ENCODE data around the gene ENTPD3.
A peak's percentile ranks its signal among the peaks of the same experiment; 100 is the strongest.

ENTPD3 gene

GRCh38 chr3:40387001-40387894, at the start of gene ENTPD3:
TSS of gene ENTPD3 (plus strand) at chr3:40387184. CDS start at chr3:40388058, 874 bp downstream.
- peak within 1 kb of the TSS in 2 of 21 experiments; percentile 1 to 38 for H3K27ac ChIP-seq
- H3K4me3 ChIP-seq, result peak within 1 kb of the TSS; percentile 24 to 45 (median 38)

GRCh38 chr3:40339871-40340270, 47.1 kb upstream of the ENTPD3 start:
- Histone ChIP-seq H3K27ac (no peak overlapping the region), H3K4me3 (no peak overlapping the region)

GRCh38 chr3:40340541-40341170, 46.3 kb upstream of the ENTPD3 start:
- H3K4me3 ChIP-seq, result no peak overlapping the region
- H3K27ac ChIP-seq, result no peak overlapping the region

GRCh38 chr3:40341671-40342070, 45.3 kb upstream of the ENTPD3 start:
- no peak overlapping the region for H3K4me3 ChIP-seq
- H3K27ac ChIP-seq, result no peak overlapping the region

- Histone ChIP-seq H3K27ac (no peak overlapping the region), H3K4me3 (no peak overlapping the region)
Observed at GRCh38 chr3:40350529-40350928, 36.5 kb upstream of the ENTPD3 start.

GRCh38 chr3:40355410-40355809, 31.6 kb upstream of the ENTPD3 start:
- Histone ChIP-seq H3K27ac (no peak overlapping the region), H3K4me3 (no peak overlapping the region)

- Histone ChIP-seq H3K4me3 (no peak overlapping the region), H3K27ac (no peak overlapping the region)
Observed at GRCh38 chr3:40358454-40358853, 28.5 kb upstream of the ENTPD3 start.

GRCh38 chr3:40363674-40364073, 23.3 kb upstream of the ENTPD3 start:
- H3K27ac ChIP-seq, result no peak overlapping the region
- H3K4me3 ChIP-seq, result no peak overlapping the region

- H3K4me3 ChIP-seq, result no peak overlapping the region
- H3K27ac ChIP-seq, result peak overlapping the region in 4 of 21 experiments; percentile 23 to 51 (median 30)
Observed at GRCh38 chr3:40366203-40367162, 20.5 kb upstream of the ENTPD3 start.

- H3K27ac ChIP-seq, result no peak overlapping the region
- H3K4me3 ChIP-seq, result no peak overlapping the region
Observed at GRCh38 chr3:40369716-40370115, 17.3 kb upstream of the ENTPD3 start.

- Histone ChIP-seq H3K4me3 (no peak overlapping the region), H3K27ac (no peak overlapping the region)
Observed at GRCh38 chr3:40377822-40378221, 9.2 kb upstream of the ENTPD3 start.

- Histone ChIP-seq H3K27ac (no peak overlapping the region), H3K4me3 (no peak overlapping the region)
Observed at GRCh38 chr3:40379674-40380306, 7.2 kb upstream of the ENTPD3 start.

- Histone ChIP-seq H3K4me3 (no peak overlapping the region), H3K27ac (no peak overlapping the region)
Observed at GRCh38 chr3:40381904-40382616, 4.9 kb upstream of the ENTPD3 start.

GRCh38 chr3:40382617-40382979, 4.4 kb upstream of the ENTPD3 start:
- no peak overlapping the region for H3K4me3 ChIP-seq
- H3K27ac ChIP-seq, result no peak overlapping the region

GRCh38 chr3:40386213-40386612, 771 bp upstream of the ENTPD3 start:
- Histone ChIP-seq H3K27ac (no peak overlapping the region), H3K4me3 (no peak overlapping the region)

GRCh38 chr3:40387895-40388254, 891 bp downstream of the ENTPD3 start:
- Histone ChIP-seq H3K27ac (no peak overlapping the region), H3K4me3 (peak overlapping the region in 1 of 7 experiments; percentile 45)

GRCh38 chr3:40396406-40396805, 9.4 kb downstream of the ENTPD3 start:
- no peak overlapping the region for H3K27ac ChIP-seq
- H3K4me3 ChIP-seq, result no peak overlapping the region

- Histone ChIP-seq H3K27ac (no peak overlapping the region), H3K4me3 (no peak overlapping the region)
Observed at GRCh38 chr3:40397129-40397528, 10.1 kb downstream of the ENTPD3 start.

- Histone ChIP-seq H3K27ac (no peak overlapping the region), H3K4me3 (no peak overlapping the region)
Observed at GRCh38 chr3:40397912-40398311, 10.9 kb downstream of the ENTPD3 start.
